Ishikawa (cell line): ENCODE results near the gene NOTCH1.

Experiments
- CEBPB ChIP-seq: IDR thresholded peaks from 2 replicates; pipeline ENCODE4 v1.6.1; 2012
- CREB1 ChIP-seq: IDR thresholded peaks from 2 replicates; pipeline ENCODE4 v1.6.1; 2012; ENCODE audit warnings: low read depth
- EP300 ChIP-seq: IDR thresholded peaks from 2 replicates; pipeline ENCODE4 v1.6.1; 2012; ENCODE audit warnings: borderline replicate concordance
- NFIC ChIP-seq: IDR thresholded peaks from 2 replicates; pipeline ENCODE4 v1.6.1; 2012
- REST ChIP-seq: IDR thresholded peaks from 2 replicates; pipeline ENCODE4 v1.6.1; 2012; ENCODE audit warnings: low read depth, mild to moderate bottlenecking
- TAF1 ChIP-seq: IDR thresholded peaks from 2 replicates; pipeline ENCODE4 v1.6.1; 2012; ENCODE audit warnings: low read depth, mild to moderate bottlenecking
- TF ChIP-seq, protein P1 (sequence below): IDR thresholded peaks from 2 replicates; pipeline ENCODE4 v1.6.1; 2012

GRCh38 chr9:136519263-136520052 lies 26.4 kb downstream of the NOTCH1 start:
- TF ChIP-seq, protein P1, sequence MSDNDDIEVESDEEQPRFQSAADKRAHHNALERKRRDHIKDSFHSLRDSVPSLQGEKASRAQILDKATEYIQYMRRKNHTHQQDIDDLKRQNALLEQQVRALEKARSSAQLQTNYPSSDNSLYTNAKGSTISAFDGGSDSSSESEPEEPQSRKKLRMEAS, result no peak
- TF ChIP-seq NFIC, result no peak
- no peak for TF ChIP-seq REST
- no peak for TF ChIP-seq TAF1
- TF ChIP-seq EP300, result no peak
- TF ChIP-seq CEBPB, result no peak
- TF ChIP-seq CREB1, result no peak
